Measurements from ENCODE around the gene RALA.

The RALA gene

DNA sequence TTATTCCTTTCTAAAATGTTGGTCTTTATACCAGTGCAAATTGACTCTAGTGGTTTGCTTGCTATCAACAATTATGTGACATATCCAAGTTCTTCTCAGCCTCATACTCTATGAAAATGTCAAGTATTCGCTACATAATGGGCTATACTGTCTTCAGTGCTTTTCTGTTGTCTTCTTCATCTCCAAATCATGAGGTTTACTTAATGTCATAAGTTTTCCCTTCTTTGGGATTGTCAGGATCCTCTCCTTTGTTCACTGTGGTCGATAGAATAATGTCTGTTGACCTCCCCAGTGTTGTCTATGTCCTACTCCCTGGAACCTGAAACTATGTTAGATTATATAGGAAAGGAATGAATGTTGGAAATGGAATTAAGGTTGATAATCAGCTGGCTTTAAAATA, 16.4 kb upstream of the RALA start:
- no peak overlapping the region for H2AFZ ChIP-seq (ENCODE audit: low read length)
- no peak overlapping the region for H3K4me3 ChIP-seq (ENCODE audit: low read depth, low read length, poor library complexity, severe bottlenecking)
- H3F3A ChIP-seq (ENCODE audit: insufficient read depth, low read length): no peaks in the 10 kb centered on the region
- no peak overlapping the region for H3K4me2 ChIP-seq (ENCODE audit: low read length)
- no peaks in the 10 kb centered on the region for H3K9me3 ChIP-seq (ENCODE audit: low read length)
- H3K9ac ChIP-seq (ENCODE audit: low read length): no peak overlapping the region
- no peak overlapping the region for H3K27ac ChIP-seq (ENCODE audit: low read depth, low read length, poor library complexity, severe bottlenecking)
- no peaks in the 10 kb centered on the region for H3K4me1 ChIP-seq (ENCODE audit: insufficient read depth, low read length, severe bottlenecking)
- H3K79me2 ChIP-seq (ENCODE audit: insufficient read depth, low read length): no peaks in the 10 kb centered on the region
- H3K9me2 ChIP-seq (ENCODE audit: low read depth, low read length): no peaks in the 10 kb centered on the region
- H3K27me3 ChIP-seq (ENCODE audit: insufficient read depth, low read length): no peaks in the 10 kb centered on the region
- no peaks in the 10 kb centered on the region for H3K36me3 ChIP-seq (ENCODE audit: insufficient read depth, low read length)
- TF ChIP-seq, protein P1, sequence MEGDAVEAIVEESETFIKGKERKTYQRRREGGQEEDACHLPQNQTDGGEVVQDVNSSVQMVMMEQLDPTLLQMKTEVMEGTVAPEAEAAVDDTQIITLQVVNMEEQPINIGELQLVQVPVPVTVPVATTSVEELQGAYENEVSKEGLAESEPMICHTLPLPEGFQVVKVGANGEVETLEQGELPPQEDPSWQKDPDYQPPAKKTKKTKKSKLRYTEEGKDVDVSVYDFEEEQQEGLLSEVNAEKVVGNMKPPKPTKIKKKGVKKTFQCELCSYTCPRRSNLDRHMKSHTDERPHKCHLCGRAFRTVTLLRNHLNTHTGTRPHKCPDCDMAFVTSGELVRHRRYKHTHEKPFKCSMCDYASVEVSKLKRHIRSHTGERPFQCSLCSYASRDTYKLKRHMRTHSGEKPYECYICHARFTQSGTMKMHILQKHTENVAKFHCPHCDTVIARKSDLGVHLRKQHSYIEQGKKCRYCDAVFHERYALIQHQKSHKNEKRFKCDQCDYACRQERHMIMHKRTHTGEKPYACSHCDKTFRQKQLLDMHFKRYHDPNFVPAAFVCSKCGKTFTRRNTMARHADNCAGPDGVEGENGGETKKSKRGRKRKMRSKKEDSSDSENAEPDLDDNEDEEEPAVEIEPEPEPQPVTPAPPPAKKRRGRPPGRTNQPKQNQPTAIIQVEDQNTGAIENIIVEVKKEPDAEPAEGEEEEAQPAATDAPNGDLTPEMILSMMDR (IDR thresholded peaks at IDR 0.05; ENCODE audit: low read length): no peak
- no peaks in the 10 kb centered on the region for H4K20me1 ChIP-seq (ENCODE audit: insufficient read depth, low read length)

DNA sequence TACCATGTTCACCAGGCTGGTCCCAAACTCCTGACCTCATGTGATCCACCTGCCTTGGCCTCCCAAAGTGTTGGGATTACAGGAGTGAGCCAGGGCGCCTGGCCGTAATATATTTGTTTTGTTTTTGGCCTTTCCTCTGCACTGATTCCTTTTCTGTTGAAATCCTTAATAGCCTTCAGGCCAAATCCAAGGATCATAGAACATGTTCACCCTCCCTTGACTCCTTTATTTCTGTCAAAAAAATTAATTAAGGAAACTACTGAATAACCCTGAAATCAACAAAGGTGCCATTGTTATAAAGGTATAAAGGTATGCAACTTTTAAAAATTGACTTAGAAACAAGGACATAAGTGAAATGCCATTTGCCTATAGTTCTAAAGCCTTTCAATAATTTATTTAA, 15.5 kb upstream of the RALA start:
- H2AFZ ChIP-seq (ENCODE audit: low read length): no peak overlapping the region
- H3K9me2 ChIP-seq (ENCODE audit: low read depth, low read length): no peaks in the 10 kb centered on the region
- no peak overlapping the region for H3K4me3 ChIP-seq (ENCODE audit: low read depth, low read length, poor library complexity, severe bottlenecking)
- H3K36me3 ChIP-seq (ENCODE audit: insufficient read depth, low read length): no peaks in the 10 kb centered on the region
- no peak overlapping the region for H3K4me2 ChIP-seq (ENCODE audit: low read length)
- H3K27ac ChIP-seq (ENCODE audit: low read depth, low read length, poor library complexity, severe bottlenecking): no peak overlapping the region
- H3K27me3 ChIP-seq (ENCODE audit: insufficient read depth, low read length): no peaks in the 10 kb centered on the region
- no peaks in the 10 kb centered on the region for H4K20me1 ChIP-seq (ENCODE audit: insufficient read depth, low read length)
- no peaks in the 10 kb centered on the region for H3K4me1 ChIP-seq (ENCODE audit: insufficient read depth, low read length, severe bottlenecking)
- no peaks in the 10 kb centered on the region for H3K79me2 ChIP-seq (ENCODE audit: insufficient read depth, low read length)
- H3F3A ChIP-seq (ENCODE audit: insufficient read depth, low read length): no peaks in the 10 kb centered on the region
- H3K9me3 ChIP-seq (ENCODE audit: low read length): no peaks in the 10 kb centered on the region
- no peak overlapping the region for H3K9ac ChIP-seq (ENCODE audit: low read length)
- TF ChIP-seq, protein P1 (IDR thresholded peaks at IDR 0.05; ENCODE audit: low read length): no peak
- TF ChIP-seq EZH2 (IDR thresholded peaks at IDR 0.05; ENCODE audit: borderline replicate concordance, low read length): no peak

DNA sequence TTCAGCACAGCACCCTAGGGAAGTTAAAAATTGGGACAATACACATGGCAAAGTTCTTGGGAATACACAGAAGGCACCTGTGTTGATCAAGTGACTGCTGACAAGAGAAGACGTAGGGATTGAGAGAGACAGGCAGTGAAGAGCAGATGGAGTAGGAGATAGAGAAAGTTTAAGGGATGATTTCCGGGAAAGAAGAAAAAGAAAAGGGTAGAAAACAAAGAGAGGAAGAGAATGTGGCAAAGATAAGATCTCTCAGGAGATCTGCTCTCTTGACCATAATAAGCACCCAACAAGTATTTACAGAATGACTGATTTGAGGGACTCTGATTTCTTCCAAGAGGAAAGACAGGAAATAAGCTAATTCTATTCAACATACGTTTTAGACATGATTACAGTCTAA, 15.1 kb upstream of the RALA start:
- H3K9ac ChIP-seq (ENCODE audit: low read length): no peak overlapping the region
- no peak overlapping the region for H3K4me3 ChIP-seq (ENCODE audit: low read depth, low read length, poor library complexity, severe bottlenecking)

DNA sequence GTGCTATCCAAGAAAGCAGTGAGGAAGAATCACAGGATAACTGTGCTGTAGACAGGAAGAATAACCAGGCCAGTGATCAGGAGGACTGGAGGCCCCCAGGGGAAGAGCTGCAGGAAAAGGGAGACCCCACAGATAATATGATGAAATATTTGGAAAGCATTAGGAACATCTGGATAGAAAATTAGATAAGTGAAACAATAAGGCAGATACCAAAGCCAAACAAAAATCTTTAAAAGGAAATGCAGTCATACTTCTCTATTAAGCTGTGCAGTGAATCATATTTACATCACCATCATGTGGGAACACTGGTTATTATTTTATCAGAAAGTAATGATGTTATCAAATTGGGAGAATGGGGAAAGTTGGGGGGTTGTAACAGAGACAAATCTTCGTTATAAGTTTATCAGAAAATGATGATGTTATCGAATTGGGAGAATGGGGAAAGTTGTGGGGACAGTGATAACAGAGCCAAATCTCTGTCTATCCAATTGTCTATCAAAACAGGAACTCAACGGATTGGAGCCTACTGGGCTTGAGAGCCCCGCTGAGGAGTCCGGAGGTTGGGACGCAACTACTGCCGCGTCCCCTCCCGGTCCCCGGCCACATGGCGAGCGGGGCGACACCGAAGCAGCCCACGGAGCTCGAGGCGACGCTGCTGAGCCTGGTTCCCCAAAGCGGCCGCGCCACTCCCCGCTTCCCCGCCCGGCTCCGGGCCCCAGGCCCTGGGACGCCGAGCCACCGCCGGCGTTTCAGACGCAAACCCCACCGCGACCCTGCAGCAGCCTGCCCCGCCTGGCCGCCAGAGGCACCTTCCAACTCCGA, 14.0 kb upstream of the RALA start:
- Histone ChIP-seq H3K4me2 (ENCODE audit: low read length) (peak overlapping the region; percentile 17), H3K9me3 (ENCODE audit: low read length) (no peaks in the 10 kb centered on the region), H3K4me3 (ENCODE audit: low read depth, low read length, poor library complexity, severe bottlenecking) (peak overlapping the region; percentile 24), H3K9me2 (ENCODE audit: low read depth, low read length) (no peaks in the 10 kb centered on the region), H3K79me2 (ENCODE audit: insufficient read depth, low read length) (no peaks in the 10 kb centered on the region), H3K9ac (ENCODE audit: low read length) (no peak overlapping the region), H3K36me3 (ENCODE audit: insufficient read depth, low read length) (no peaks in the 10 kb centered on the region), H3F3A (ENCODE audit: insufficient read depth, low read length) (no peaks in the 10 kb centered on the region), H3K27me3 (ENCODE audit: insufficient read depth, low read length) (0 out of 2 replicates have a peak, but pooled peaks cover 4% of the 10 kb centered on the region), H3K27ac (ENCODE audit: low read depth, low read length, poor library complexity, severe bottlenecking) (no peak overlapping the region), H4K20me1 (ENCODE audit: insufficient read depth, low read length) (no peaks in the 10 kb centered on the region), H2AFZ (ENCODE audit: low read length) (no peak overlapping the region), H3K4me1 (ENCODE audit: insufficient read depth, low read length, severe bottlenecking) (no peaks in the 10 kb centered on the region)
- TF ChIP-seq, protein P1 (IDR thresholded peaks at IDR 0.05; ENCODE audit: low read length): 0 out of 2 replicates have a peak, but pooled peaks have one; percentile 7
- TF ChIP-seq EZH2 (IDR thresholded peaks at IDR 0.05; ENCODE audit: borderline replicate concordance, low read length): no peak

More for the DNA sequence above, 15.1 kb upstream of the RALA start:
- H3K27me3 ChIP-seq (ENCODE audit: insufficient read depth, low read length): no peaks in the 10 kb centered on the region
- no peak for TF ChIP-seq EZH2 (IDR thresholded peaks at IDR 0.05; ENCODE audit: borderline replicate concordance, low read length)
- H3K27ac ChIP-seq (ENCODE audit: low read depth, low read length, poor library complexity, severe bottlenecking): no peak overlapping the region
- H3K4me1 ChIP-seq (ENCODE audit: insufficient read depth, low read length, severe bottlenecking): no peaks in the 10 kb centered on the region
- H4K20me1 ChIP-seq (ENCODE audit: insufficient read depth, low read length): no peaks in the 10 kb centered on the region
- no peak overlapping the region for H3K4me2 ChIP-seq (ENCODE audit: low read length)
- no peaks in the 10 kb centered on the region for H3K79me2 ChIP-seq (ENCODE audit: insufficient read depth, low read length)
- H3K9me2 ChIP-seq (ENCODE audit: low read depth, low read length): no peaks in the 10 kb centered on the region
- no peaks in the 10 kb centered on the region for H3K9me3 ChIP-seq (ENCODE audit: low read length)
- no peaks in the 10 kb centered on the region for H3K36me3 ChIP-seq (ENCODE audit: insufficient read depth, low read length)
- no peak overlapping the region for H2AFZ ChIP-seq (ENCODE audit: low read length)
- H3F3A ChIP-seq (ENCODE audit: insufficient read depth, low read length): no peaks in the 10 kb centered on the region
